ENCODE measurements around the gene CDH23.
"Not testable (repeated sequence)": the region's sequence is repeated elsewhere in the genome, so short reads cannot be mapped to it uniquely, and the experiment has no call there.

Gene CDH23

GRCh38 chr10:71584461-71584860 lies 187.7 kb downstream of the CDH23 start:
- no peak for DNase-seq (ENCODE audit: low spot score)

GRCh38 chr10:71584902-71585563 lies 188.3 kb downstream of the CDH23 start:
- DNase-seq (ENCODE audit: low spot score): no peak

GRCh38 chr10:71585564-71586290 lies 189.0 kb downstream of the CDH23 start:
- DNase-seq (ENCODE audit: low spot score): no peak

GRCh38 chr10:71587941-71588573 lies 191.3 kb downstream of the CDH23 start:
- DNase-seq (ENCODE audit: low spot score): no peak

- no peak for DNase-seq (ENCODE audit: low spot score)
Measured at GRCh38 chr10:71588685-71589084, 192.0 kb downstream of the CDH23 start.

GRCh38 chr10:71589617-71590551 lies 193.2 kb downstream of the CDH23 start:
- DNase-seq (ENCODE audit: low spot score): no peak

- DNase-seq (ENCODE audit: low spot score): no peak
Measured at GRCh38 chr10:71590781-71591350, 194.1 kb downstream of the CDH23 start.

- no peak for DNase-seq (ENCODE audit: low spot score)
Measured at GRCh38 chr10:71594934-71595571, 198.3 kb downstream of the CDH23 start.

- no peak for DNase-seq (ENCODE audit: low spot score)
Measured at GRCh38 chr10:71595649-71596048, 198.9 kb downstream of the CDH23 start.

- no peak for DNase-seq (ENCODE audit: low spot score)
Measured at GRCh38 chr10:71596127-71596526, 199.4 kb downstream of the CDH23 start.

- DNase-seq (ENCODE audit: low spot score): no peak
Measured at GRCh38 chr10:71596759-71597158, 200.0 kb downstream of the CDH23 start.

GRCh38 chr10:71597821-71598498 lies 201.2 kb downstream of the CDH23 start:
- no peak for DNase-seq (ENCODE audit: low spot score)

GRCh38 chr10:71598621-71599055 lies 201.9 kb downstream of the CDH23 start:
- DNase-seq (ENCODE audit: low spot score): no peak

- DNase-seq (ENCODE audit: low spot score): no peak
Measured at GRCh38 chr10:71599518-71599917, 202.8 kb downstream of the CDH23 start.

GRCh38 chr10:71600242-71600641 lies 203.5 kb downstream of the CDH23 start:
- not testable (repeated sequence) for DNase-seq (ENCODE audit: low spot score)

- DNase-seq (ENCODE audit: low spot score): no peak
Measured at GRCh38 chr10:71600849-71601248, 204.1 kb downstream of the CDH23 start.

- DNase-seq (ENCODE audit: low spot score): no peak
Measured at GRCh38 chr10:71601273-71601672, 204.6 kb downstream of the CDH23 start.

GRCh38 chr10:71603150-71603549 lies 206.4 kb downstream of the CDH23 start:
- DNase-seq (ENCODE audit: low spot score): no peak

- no peak for DNase-seq (ENCODE audit: low spot score)
Measured at GRCh38 chr10:71603754-71604153, 207.0 kb downstream of the CDH23 start.

- DNase-seq (ENCODE audit: low spot score): no peak
Measured at GRCh38 chr10:71604324-71605018, 207.8 kb downstream of the CDH23 start.

Measured in LoVo (cell line).